Kidney (tissue), 14 donors: ENCODE results near the gene FARS2. TPM values are rescaled to one million over a fixed set of nuclear protein-coding genes. Genes with fewer than 3 reads are reported as not detected.

ENCODE experiments used
- DNase-seq, 5 donors: peaks; one replicate each; pipeline ENCODE4 v3.0.0-alpha.2; 2013 to 2020
- FAIRE-seq: peaks from 2 replicates; lab custom pipeline; 2012; peaks lifted over from hg19 to GRCh38; lab: Jason Lieb, UNC
- H3K27ac ChIP-seq, 2 donors: one replicate each; pipeline ENCODE4 v1.7.0; 2013; ENCODE audit warnings: low read depth in 2 of 2, low read length in 2 of 2, inconsistent platforms in 1 of 2
- H3K27me3 ChIP-seq: one replicate; pipeline ENCODE4 v1.7.1; 2013; ENCODE audit warnings: low read length, inconsistent platforms; ENCODE audit not compliant: control insufficient read depth, insufficient read depth
- H3K36me3 ChIP-seq, 3 donors: one replicate each; pipeline versions ENCODE4 v1.7.0 to v1.7.1; 2013; ENCODE audit warnings: low read length in 3 of 3, control low read depth in 1 of 3, inconsistent platforms in 1 of 3; ENCODE audit not compliant: insufficient read depth in 3 of 3, control insufficient read depth in 2 of 3
- H3K4me1 ChIP-seq, 3 donors: one replicate each; pipeline versions ENCODE4 v1.7.0 to v1.7.1; 2013; ENCODE audit warnings: low read length in 3 of 3, inconsistent platforms in 1 of 3, low read depth in 1 of 3; ENCODE audit not compliant: control insufficient read depth in 2 of 3, insufficient read depth in 2 of 3
- H3K4me3 ChIP-seq, 3 donors: one replicate each; pipeline versions ENCODE4 v1.7.0 to v1.8.1; 2013; ENCODE audit warnings: low read length in 3 of 3, control low read depth in 1 of 3, inconsistent platforms in 1 of 3
- H3K9ac ChIP-seq, 3 donors: one replicate each; pipeline versions ENCODE4 v1.7.0 to v1.7.1; 2013; ENCODE audit warnings: low read length in 3 of 3, control low read depth in 1 of 3, inconsistent platforms in 1 of 3
- H3K9me3 ChIP-seq, 3 donors: one replicate each; pipeline versions ENCODE4 v1.7.0 to v1.7.1; 2013; ENCODE audit warnings: low read length in 3 of 3, control low read depth in 1 of 3, inconsistent platforms in 1 of 3; ENCODE audit not compliant: control insufficient read depth in 2 of 3, insufficient read depth in 1 of 3
- intact Hi-C: fragments of 100-400 bp; cut with DNase I; formaldehyde crosslinking; loops from one replicate; pipeline ENCODE4 v1.11.1; 2022
- polyA plus RNA-seq: library from polyadenylated mRNA; stranded (reverse); fragments of 350-450 nt; fragmentation: Illumina TruSeq; extraction: RNeasy Lipid Tissue Mini Kit (QIAGEN cat#74804); gene quantifications from one replicate; pipeline ENCODE4 v1.2.3, GENCODE V29; 2014; ENCODE audit warnings: low read depth, low replicate concordance; ENCODE audit not compliant: insufficient read depth
- total RNA-seq: library from RNA; stranded (reverse); fragmentation: NEBNext Ultra II Directional; extraction: Animal tissue kit (Norgen Biotek cat#: 25700); gene quantifications from one replicate; pipeline ENCODE4 v1.2.1, GENCODE V29; 2021
- TF ChIP-seq, protein P1 (sequence below): IDR thresholded peaks from 3 replicates; pipeline ENCODE4 v1.5.1; 2012; ENCODE audit warnings: mild to moderate bottlenecking, moderate library complexity, borderline replicate concordance; ENCODE audit not compliant: insufficient read depth; ENCODE audit errors: extremely low read depth
- donor health status: control.
- donor health status: control.
- donor health status: control.
- donor health status: control.
- donor health status: control.
- donor health status: DM: yes; HTN: yes; CAD: no.
- donor health status: Normal renal cell carcinoma (clear cell type).

Gene FARS2
- total and polyA plus RNA-seq, 2 donors from 2014 or later = 22.1 to 24.8 TPM

DNA sequence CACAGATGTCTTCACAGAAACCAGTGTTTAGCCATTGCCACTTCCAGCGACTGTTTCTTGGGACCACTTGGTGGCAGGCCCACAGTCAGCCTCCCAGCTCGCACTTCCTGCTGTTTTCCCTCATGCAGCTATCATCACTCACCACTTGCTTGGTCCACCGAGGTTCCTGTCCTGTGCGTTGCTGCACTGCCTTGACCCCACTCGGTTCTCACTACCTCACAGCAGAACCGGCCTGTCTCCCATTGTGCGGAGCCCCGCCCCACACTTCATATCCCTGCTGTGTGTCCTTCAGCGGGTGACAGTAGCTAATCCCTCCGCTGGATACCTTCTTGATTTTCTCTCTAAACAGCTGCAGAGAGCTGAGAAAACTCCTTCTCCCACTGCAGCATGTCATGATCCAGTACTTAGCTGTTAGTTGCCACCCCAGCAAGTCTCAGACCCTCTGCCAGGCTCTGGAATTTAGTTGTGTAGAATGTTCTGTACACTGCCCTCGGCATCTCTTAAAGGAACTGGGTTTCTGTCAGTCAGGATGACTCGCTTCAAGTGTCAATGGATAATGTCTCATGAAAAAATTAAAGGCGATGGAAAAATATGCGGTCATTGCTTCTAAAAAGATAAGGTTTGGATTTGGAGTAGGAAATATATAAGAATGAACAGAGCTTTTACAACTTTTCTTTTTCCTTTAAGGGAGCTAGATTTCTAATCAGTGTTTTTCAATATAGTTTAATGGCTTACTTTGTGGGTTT is 208.0 kb downstream of the FARS2 start:
- H3K27ac ChIP-seq = no peak overlapping the region
- intact Hi-C loops = no loop called here
- no peak for FAIRE-seq
- no peak for DNase-seq
- H3K27me3 ChIP-seq = no peaks in the 10 kb centered on the region
- H3K9me3 ChIP-seq = no peaks in the 10 kb centered on the region
- no peak overlapping the region for H3K4me3 ChIP-seq
- H3K36me3 ChIP-seq = no peaks in the 10 kb centered on the region
- no peak overlapping the region for H3K9ac ChIP-seq
- H3K4me1 ChIP-seq = no peaks in the 10 kb centered on the region
- TF ChIP-seq, protein P1, sequence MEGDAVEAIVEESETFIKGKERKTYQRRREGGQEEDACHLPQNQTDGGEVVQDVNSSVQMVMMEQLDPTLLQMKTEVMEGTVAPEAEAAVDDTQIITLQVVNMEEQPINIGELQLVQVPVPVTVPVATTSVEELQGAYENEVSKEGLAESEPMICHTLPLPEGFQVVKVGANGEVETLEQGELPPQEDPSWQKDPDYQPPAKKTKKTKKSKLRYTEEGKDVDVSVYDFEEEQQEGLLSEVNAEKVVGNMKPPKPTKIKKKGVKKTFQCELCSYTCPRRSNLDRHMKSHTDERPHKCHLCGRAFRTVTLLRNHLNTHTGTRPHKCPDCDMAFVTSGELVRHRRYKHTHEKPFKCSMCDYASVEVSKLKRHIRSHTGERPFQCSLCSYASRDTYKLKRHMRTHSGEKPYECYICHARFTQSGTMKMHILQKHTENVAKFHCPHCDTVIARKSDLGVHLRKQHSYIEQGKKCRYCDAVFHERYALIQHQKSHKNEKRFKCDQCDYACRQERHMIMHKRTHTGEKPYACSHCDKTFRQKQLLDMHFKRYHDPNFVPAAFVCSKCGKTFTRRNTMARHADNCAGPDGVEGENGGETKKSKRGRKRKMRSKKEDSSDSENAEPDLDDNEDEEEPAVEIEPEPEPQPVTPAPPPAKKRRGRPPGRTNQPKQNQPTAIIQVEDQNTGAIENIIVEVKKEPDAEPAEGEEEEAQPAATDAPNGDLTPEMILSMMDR = no peak

DNA sequence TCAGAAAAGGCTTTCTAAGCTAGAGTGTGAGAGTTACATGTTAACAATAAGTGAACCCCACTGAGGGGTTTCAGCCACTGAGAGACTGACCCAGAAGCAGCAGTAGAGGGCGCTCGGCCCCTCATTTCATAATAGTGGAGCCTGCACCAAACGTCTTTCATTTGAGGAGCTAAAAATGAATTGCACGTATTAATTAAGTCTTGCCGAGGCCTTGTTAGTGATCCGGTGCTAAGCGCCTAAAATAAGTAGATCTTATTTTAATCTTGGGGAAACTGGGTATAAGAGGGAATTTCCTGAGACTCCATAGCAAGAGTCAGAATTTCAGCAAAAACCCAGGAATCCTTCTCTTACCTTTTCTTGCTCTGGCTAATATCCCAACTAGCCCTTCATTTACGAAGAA is 209.7 kb downstream of the FARS2 start:
- H3K27me3 ChIP-seq = no peaks in the 10 kb centered on the region
- no peak for FAIRE-seq
- peak in 4 of 5 donors; percentile 62 to 78 (median 70) for DNase-seq
- H3K9me3 ChIP-seq = no peaks in the 10 kb centered on the region
- TF ChIP-seq, protein P1 = peak; percentile 58
- no peaks in the 10 kb centered on the region for H3K36me3 ChIP-seq
- no peak overlapping the region for H3K27ac ChIP-seq
- intact Hi-C loops = no loop called here
- no peak overlapping the region for H3K4me3 ChIP-seq
- H3K9ac ChIP-seq = no peak overlapping the region
- H3K4me1 ChIP-seq = no peaks in the 10 kb centered on the region

DNA sequence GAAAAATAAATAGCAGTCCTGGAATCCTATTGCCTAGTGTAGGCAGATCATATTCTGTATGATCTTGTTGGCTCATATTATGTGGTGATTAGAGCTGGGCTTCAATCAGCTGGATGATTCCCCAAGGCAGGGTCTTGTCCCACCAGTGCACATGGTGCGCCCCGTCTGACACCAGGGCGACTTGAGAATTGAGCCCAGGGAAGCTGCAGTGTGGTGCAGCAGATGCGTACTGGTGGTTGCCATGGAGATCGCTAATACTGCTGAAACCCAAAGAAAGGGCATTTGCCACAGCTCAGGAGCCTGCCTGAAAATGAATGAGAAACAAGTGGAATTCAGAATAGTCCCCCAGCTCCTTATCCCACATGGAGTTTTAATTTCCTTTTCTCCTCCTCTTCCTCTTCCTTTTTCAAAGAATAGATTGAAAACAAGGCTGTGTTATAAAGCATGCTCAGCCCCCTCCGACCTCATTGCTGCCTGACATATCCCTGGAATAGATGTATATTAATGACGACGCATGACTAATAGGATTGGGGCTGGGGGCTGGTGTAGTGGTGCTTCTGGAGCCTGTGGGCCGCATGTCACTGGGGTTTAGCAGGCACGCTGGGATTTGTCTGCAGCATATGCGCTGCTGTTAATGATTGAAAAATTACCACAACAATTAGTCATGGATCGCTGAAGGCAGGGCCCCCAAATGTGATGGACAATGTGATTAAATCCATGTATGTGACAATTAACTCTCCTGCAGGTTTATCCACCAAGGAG is 210.5 kb downstream of the FARS2 start:
- no peak for FAIRE-seq
- no peak overlapping the region for H3K9ac ChIP-seq

More for the DNA sequence above, 210.5 kb downstream of the FARS2 start:
- H3K27me3 ChIP-seq = no peaks in the 10 kb centered on the region
- TF ChIP-seq, protein P1 = no peak
- H3K4me1 ChIP-seq = no peaks in the 10 kb centered on the region
- no peak overlapping the region for H3K27ac ChIP-seq
- intact Hi-C loops = no loop called here
- H3K9me3 ChIP-seq = no peaks in the 10 kb centered on the region
- peak in 4 of 5 donors; percentile 40 to 48 (median 44) for DNase-seq
- H3K4me3 ChIP-seq = no peak overlapping the region
- H3K36me3 ChIP-seq = no peaks in the 10 kb centered on the region
